Progenitor cell of endocrine pancreas (in vitro differentiated cells): ENCODE results near the gene FBXL5. TPM values are rescaled to one million over a fixed set of nuclear protein-coding genes. Genes with fewer than 3 reads are reported as not detected.

Source experiments
- DNase-seq: peaks from one replicate; pipeline ENCODE4 v3.0.0; 2021; ENCODE audit warnings: low spot score; ENCODE audit not compliant: unreplicated experiment
- H3K27ac Mint-ChIP-seq: 2 replicates; pipeline ENCODE4 v1.8.0; 2021; ENCODE audit warnings: mild to moderate bottlenecking, moderate library complexity, mixed read lengths
- H3K27me3 Mint-ChIP-seq: 2 replicates; pipeline ENCODE4 v1.8.0; 2021; ENCODE audit warnings: mixed read lengths
- H3K36me3 Mint-ChIP-seq: 2 replicates; pipeline ENCODE4 v1.8.0; 2022; ENCODE audit warnings: mixed read lengths; ENCODE audit not compliant: insufficient read depth
- H3K4me1 Mint-ChIP-seq: 2 replicates; pipeline ENCODE4 v1.8.0; 2021; ENCODE audit warnings: low read depth, mixed read lengths
- H3K4me3 Mint-ChIP-seq: 2 replicates; pipeline ENCODE4 v1.8.0; 2021; ENCODE audit warnings: low read depth, mild to moderate bottlenecking, moderate library complexity, mixed read lengths
- H3K9me3 Mint-ChIP-seq: 2 replicates; pipeline ENCODE4 v1.8.0; 2021; ENCODE audit warnings: low read depth, mixed read lengths
- CTCF ChIP-seq: fragments of 200-600 bp; sonication (generic); IDR thresholded peaks from one replicate; pipeline ENCODE4 v1.5.0; 2021; ENCODE audit warnings: antibody characterized with exemption, mild to moderate bottlenecking; ENCODE audit not compliant: unreplicated experiment
- total RNA-seq: library from RNA; stranded (reverse); gene quantifications from 2 replicates; pipeline ENCODE4 v1.2.1, GENCODE V29; 2021

FBXL5 gene
- total RNA-seq, 1 donor from 2014 or later: 66.9 TPM

GRCh38 chr4:15654593-15655222 lies 449 bp downstream of the FBXL5 start:
- Mint-ChIP-seq H3K9me3 (no peaks in the 10 kb centered on the region), H3K36me3 (no peaks in the 10 kb centered on the region), H3K4me1 (peaks cover 43% of the 10 kb centered on the region), H3K4me3 (peak overlapping the region; percentile 97), H3K27ac (peak overlapping the region; percentile 99), H3K27me3 (no peaks in the 10 kb centered on the region)
- TF ChIP-seq CTCF: no peak
- DNase-seq: peak; percentile 38

- TF ChIP-seq CTCF: no peak
- Mint-ChIP-seq H3K4me1 (peaks cover 43% of the 10 kb centered on the region), H3K4me3 (peak overlapping the region; percentile 97), H3K9me3 (no peaks in the 10 kb centered on the region), H3K36me3 (no peaks in the 10 kb centered on the region), H3K27ac (peak overlapping the region; percentile 99), H3K27me3 (no peaks in the 10 kb centered on the region)
- DNase-seq: no peak
Observed at GRCh38 chr4:15653864-15654592, 1.1 kb downstream of the FBXL5 start.

GRCh38 chr4:15653420-15653819 lies 1.7 kb downstream of the FBXL5 start:
- peak overlapping the region; percentile 97 for H3K4me3 Mint-ChIP-seq
- peak overlapping the region; percentile 99 for H3K27ac Mint-ChIP-seq
- no peak for DNase-seq
- no peaks in the 10 kb centered on the region for H3K27me3 Mint-ChIP-seq
- no peak for TF ChIP-seq CTCF
- H3K36me3 Mint-ChIP-seq: no peaks in the 10 kb centered on the region
- H3K4me1 Mint-ChIP-seq: peaks cover 43% of the 10 kb centered on the region
- H3K9me3 Mint-ChIP-seq: no peaks in the 10 kb centered on the region

- no peaks in the 10 kb centered on the region for H3K36me3 Mint-ChIP-seq
- no peak for DNase-seq
- peak overlapping the region; percentile 97 for H3K4me3 Mint-ChIP-seq
- H3K27me3 Mint-ChIP-seq: no peaks in the 10 kb centered on the region
- peak overlapping the region; percentile 82 for H3K27ac Mint-ChIP-seq
- no peaks in the 10 kb centered on the region for H3K9me3 Mint-ChIP-seq
- peaks cover 43% of the 10 kb centered on the region for H3K4me1 Mint-ChIP-seq
- TF ChIP-seq CTCF: no peak
Observed at GRCh38 chr4:15652841-15653240, 2.3 kb downstream of the FBXL5 start.

GRCh38 chr4:15652191-15652590 lies 3.0 kb downstream of the FBXL5 start:
- no peak for TF ChIP-seq CTCF
- peaks cover 39% of the 10 kb centered on the region for H3K4me1 Mint-ChIP-seq
- no peaks in the 10 kb centered on the region for H3K9me3 Mint-ChIP-seq
- H3K27me3 Mint-ChIP-seq: no peaks in the 10 kb centered on the region
- DNase-seq: no peak
- no peaks in the 10 kb centered on the region for H3K36me3 Mint-ChIP-seq
- no peak overlapping the region for H3K27ac Mint-ChIP-seq
- no peak overlapping the region for H3K4me3 Mint-ChIP-seq
